OCI-LY7 (cell line): Measurements from ENCODE around the gene DENND5B. TPM values are rescaled to one million over a fixed set of nuclear protein-coding genes. Genes with fewer than 3 reads are reported as not detected.

Source experiments
- BruUV-seq: library from RNA; stranded (reverse); fragments of 400-500 nt; replicated peaks from 2 replicates; lab custom pipeline; 2021; lab: Mats Ljungman, UMichigan
- CTCF ChIA-PET: fragments of 300-600 bp; sonication (Branson Sonifier 250); formaldehyde crosslinking; loops from one replicate; lab custom pipeline; 2022; ENCODE audit warnings: antibody characterized with exemption; ENCODE audit not compliant: unreplicated experiment; lab: Charles Lee
- POLR2A ChIA-PET: fragments of 300-600 bp; sonication (Branson Sonifier 250); formaldehyde crosslinking; loops from one replicate; lab custom pipeline; 2022; ENCODE audit warnings: antibody characterized with exemption; lab: Charles Lee
- DNase-seq: peaks from one replicate; pipeline ENCODE4 v3.0.0-alpha.2; 2015; ENCODE audit warnings: low spot score
- H2AFZ ChIP-seq: fragments of 200-600 bp; sonication (generic), shearing (Covaris generic); 2 replicates; pipeline ENCODE4 v1.6.1; 2014; ENCODE audit warnings: mild to moderate bottlenecking, antibody characterized with exemption, low read length, moderate library complexity
- H3K27ac ChIP-seq: fragments of 200-600 bp; sonication (generic); 2 replicates; pipeline ENCODE4 v1.5.1; 2014; ENCODE audit warnings: mixed run types, low read depth, mild to moderate bottlenecking, moderate library complexity, low read length, inconsistent platforms; ENCODE audit not compliant: poor library complexity, severe bottlenecking
- H3K36me3 ChIP-seq: fragments of 200-600 bp; sonication (generic); 2 replicates; pipeline ENCODE4 v1.6.1; 2014; ENCODE audit warnings: mild to moderate bottlenecking, antibody characterized with exemption, low read length, moderate library complexity, mixed read lengths; ENCODE audit not compliant: insufficient read depth
- H3K4me1 ChIP-seq: fragments of 200-600 bp; sonication (generic); 2 replicates; pipeline ENCODE4 v1.5.1; 2014; ENCODE audit warnings: mild to moderate bottlenecking, low read length; ENCODE audit not compliant: insufficient read depth, poor library complexity, severe bottlenecking
- H3K4me2 ChIP-seq: fragments of 200-600 bp; sonication (generic); 2 replicates; pipeline ENCODE4 v1.6.1; 2014; ENCODE audit warnings: mild to moderate bottlenecking, low read length
- H3K4me3 ChIP-seq: fragments of 200-600 bp; sonication (generic); 2 replicates; pipeline ENCODE4 v1.5.1; 2014; ENCODE audit warnings: mild to moderate bottlenecking, low read depth, low read length; ENCODE audit not compliant: poor library complexity, severe bottlenecking
- H3K79me2 ChIP-seq: fragments of 200-600 bp; sonication (generic); 2 replicates; pipeline ENCODE4 v1.6.1; 2016; ENCODE audit warnings: low read depth, mild to moderate bottlenecking, low read length, moderate library complexity, mixed read lengths; ENCODE audit not compliant: insufficient read depth
- H3K9me2 ChIP-seq: fragments of 200-600 bp; sonication (generic); 2 replicates; pipeline ENCODE4 v1.6.1; 2016; ENCODE audit warnings: mild to moderate bottlenecking, low read length, mixed read lengths; ENCODE audit not compliant: insufficient read depth
- H3K9me3 ChIP-seq: fragments of 200-600 bp; sonication (generic); 2 replicates; pipeline ENCODE4 v1.6.1; 2014; ENCODE audit warnings: mild to moderate bottlenecking, mixed run types, low read length, mixed read lengths
- H4K20me1 ChIP-seq: fragments of 200-600 bp; sonication (generic); 2 replicates; pipeline ENCODE4 v1.6.1; 2014; ENCODE audit warnings: mild to moderate bottlenecking, antibody characterized with exemption, low read length, moderate library complexity, mixed read lengths; ENCODE audit not compliant: insufficient read depth
- CTCF ChIP-seq: fragments of 200-600 bp; sonication (generic); conservative IDR thresholded peaks from 2 replicates; pipeline ENCODE4 v1.5.1; 2014; ENCODE audit warnings: mild to moderate bottlenecking, antibody characterized with exemption, low read length, moderate library complexity, mixed read lengths
- EZH2phosphoT487 ChIP-seq: fragments of 200-600 bp; sonication (generic); IDR thresholded peaks from 2 replicates; pipeline ENCODE4 v1.6.1; 2018; ENCODE audit warnings: low read depth, borderline replicate concordance, mild to moderate bottlenecking, mixed run types, antibody characterized with exemption, low read length, moderate library complexity, mixed read lengths
- intact Hi-C: fragments of 100-400 bp; cut with micrococcal nuclease; formaldehyde crosslinking; loops from one replicate; pipeline ENCODE4 v1.10.0; 2022; ENCODE audit not compliant: unreplicated experiment
- total RNA-seq, 2 experiments: library from RNA; depleted of rRNA in 1 of 2; stranded (reverse); fragments of >200 nt in 1 of 2; shearing (Covaris generic) in 1 of 2; gene quantifications; 2 replicates each; pipeline ENCODE4 v1.2.3, GENCODE V29; 2014 to 2022

The DENND5B gene
- total RNA-seq, 2 experiments from 2014 or later = 23.1 to 38.9 TPM

DNA sequence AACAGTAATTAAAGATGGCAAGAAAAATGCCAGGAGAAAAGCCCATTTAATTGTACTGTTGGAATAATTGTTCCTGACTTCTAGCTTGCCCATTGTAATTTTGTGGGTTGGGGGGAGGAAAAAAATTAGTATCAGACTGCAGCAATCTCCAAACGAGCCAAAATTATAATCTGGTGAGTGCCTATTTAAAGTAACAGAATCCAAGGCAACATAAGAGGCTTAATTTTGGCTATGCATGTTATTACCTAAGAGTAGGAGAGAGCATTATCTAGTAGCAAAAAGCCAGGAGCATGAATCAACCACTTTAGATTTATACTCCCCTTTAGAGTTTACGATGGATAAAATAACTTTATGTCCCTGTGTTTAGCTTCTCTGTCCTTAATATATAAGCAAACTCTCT is 14.6 kb upstream of the DENND5B start:
- Histone ChIP-seq H3K4me3 (no peak overlapping the region), H3K9me3 (peaks cover 42% of the 10 kb centered on the region), H3K36me3 (peaks cover 19% of the 10 kb centered on the region), H3K4me2 (no peak overlapping the region), H4K20me1 (no peaks in the 10 kb centered on the region), H2AFZ (no peak overlapping the region), H3K9me2 (no peaks in the 10 kb centered on the region), H3K4me1 (peaks cover 49% of the 10 kb centered on the region), H3K79me2 (no peaks in the 10 kb centered on the region), H3K27ac (no peak overlapping the region)
- BruUV-seq = TSS peak; percentile 43
- intact Hi-C loops = no loop called here
- POLR2A ChIA-PET = interaction anchor here (0.5 to 3.1 kb wide), 10 partner anchors 10 to 1238 kb away, joined by 3 to 21 read pairs (median 4); no protein-coding TSS in a partner anchor
- no peak for DNase-seq
- TF ChIP-seq EZH2phosphoT487 = no peak
- TF ChIP-seq CTCF = no peak
- CTCF ChIA-PET = no interaction called here

- Histone ChIP-seq H3K36me3 (peaks cover 19% of the 10 kb centered on the region), H3K9me3 (peaks cover 29% of the 10 kb centered on the region; the same call in 1 of the 2 replicates), H3K79me2 (no peaks in the 10 kb centered on the region), H3K4me3 (peak overlapping the region; percentile 42), H3K4me2 (peak overlapping the region; percentile 69), H2AFZ (peak overlapping the region; percentile 20; the same call in 1 of the 2 replicates), H3K27ac (peak overlapping the region; percentile 96), H3K9me2 (no peaks in the 10 kb centered on the region), H3K4me1 (peaks cover 69% of the 10 kb centered on the region), H4K20me1 (no peaks in the 10 kb centered on the region)
- ChIA-PET CTCF (no interaction called here), POLR2A (interaction anchor here (0.6 to 3.1 kb wide), 19 partner anchors 8 to 851 kb away, joined by 3 to 21 read pairs (median 3); no protein-coding TSS in a partner anchor)
- DNase-seq = peak; percentile 92
- BruUV-seq = no TSS peak
- intact Hi-C loops = loop anchor here (1.0 kb wide), 3 partner anchors 14 to 197 kb away; no protein-coding TSS in a partner anchor
- TF ChIP-seq EZH2phosphoT487 (no peak), CTCF (no peak)
These were observed 12.6 kb upstream of the DENND5B start for GRCh38 chr12:31603546-31604009.

GRCh38 chr12:31600750-31601149 is 9.8 kb upstream of the DENND5B start:
- peak overlapping the region; percentile 28; the same call in 1 of the 2 replicates for H3K4me2 ChIP-seq
- H3K36me3 ChIP-seq = peaks cover 14% of the 10 kb centered on the region
- ChIA-PET POLR2A (interaction anchor here (0.6 to 1.2 kb wide), 6 partner anchors 8 to 278 kb away, joined by 3 to 5 read pairs (median 3); no protein-coding TSS in a partner anchor), CTCF (no interaction called here)
- H3K4me3 ChIP-seq = no peak overlapping the region
- no peaks in the 10 kb centered on the region for H3K79me2 ChIP-seq
- peak overlapping the region; percentile 67 for H3K27ac ChIP-seq
- intact Hi-C loops = loop anchor here (1.0 kb wide), 1 partner anchor 197 kb away; no protein-coding TSS in a partner anchor
- H3K9me2 ChIP-seq = no peaks in the 10 kb centered on the region
- peaks cover 15% of the 10 kb centered on the region; the same call in 1 of the 2 replicates for H3K9me3 ChIP-seq
- peak overlapping the region; percentile 36; the same call in 1 of the 2 replicates for H2AFZ ChIP-seq
- TF ChIP-seq EZH2phosphoT487 (no peak), CTCF (no peak)
- H4K20me1 ChIP-seq = no peaks in the 10 kb centered on the region
- H3K4me1 ChIP-seq = peaks cover 71% of the 10 kb centered on the region
- no TSS peak for BruUV-seq
- no peak for DNase-seq
